Astrocyte (in vitro differentiated cells and primary cell): Measurements from ENCODE around the gene PTPRK. TPM values are rescaled to one million over a fixed set of nuclear protein-coding genes. Genes with fewer than 3 reads are reported as not detected.

Source experiments
- DNase-seq: peaks from one replicate; pipeline ENCODE4 v3.0.0-alpha.2; 2010; ENCODE audit warnings: low read depth
- FAIRE-seq: peaks from 2 replicates; lab custom pipeline; 2011; peaks lifted over from hg19 to GRCh38; lab: Jason Lieb, UNC
- H2AFZ ChIP-seq: 2 replicates; pipeline ENCODE4 v1.6.0; 2012; ENCODE audit warnings: low read depth, low read length, inconsistent platforms
- H3K27ac ChIP-seq: 2 replicates; pipeline ENCODE4 v1.5.1; 2011; ENCODE audit warnings: low read depth, low read length, inconsistent platforms
- H3K27me3 ChIP-seq: 2 replicates; pipeline ENCODE4 v1.6.0; 2011; ENCODE audit warnings: low read length, inconsistent platforms; ENCODE audit not compliant: insufficient read depth
- H3K36me3 ChIP-seq: 2 replicates; pipeline ENCODE4 v1.5.1; 2011; ENCODE audit warnings: low read length, inconsistent platforms; ENCODE audit not compliant: insufficient read depth
- H3K4me1 ChIP-seq: 2 replicates; pipeline ENCODE4 v1.5.1; 2011; ENCODE audit warnings: low read length, inconsistent platforms; ENCODE audit not compliant: insufficient read depth
- H3K4me2 ChIP-seq: 2 replicates; pipeline ENCODE4 v1.6.0; 2012; ENCODE audit warnings: low read length, inconsistent platforms
- H3K4me3 ChIP-seq: 2 replicates; pipeline ENCODE4 v1.5.1; 2011; ENCODE audit warnings: low read depth, mild to moderate bottlenecking, low read length, inconsistent platforms; ENCODE audit not compliant: insufficient read depth
- H3K79me2 ChIP-seq: 2 replicates; pipeline ENCODE4 v1.6.0; 2012; ENCODE audit warnings: mild to moderate bottlenecking, low read length, inconsistent platforms; ENCODE audit not compliant: insufficient read depth
- H3K9ac ChIP-seq: 2 replicates; pipeline ENCODE4 v1.6.0; 2012; ENCODE audit warnings: mild to moderate bottlenecking, low read length, inconsistent platforms
- H3K9me3 ChIP-seq: 2 replicates; pipeline ENCODE4 v1.5.1; 2012; ENCODE audit warnings: low read depth, mild to moderate bottlenecking, low read length, inconsistent platforms; ENCODE audit not compliant: insufficient read depth
- H4K20me1 ChIP-seq: 2 replicates; pipeline ENCODE4 v1.6.0; 2012; ENCODE audit warnings: low read length, inconsistent platforms; ENCODE audit not compliant: insufficient read depth
- H3K27ac Mint-ChIP-seq: one replicate; pipeline ENCODE4 v1.8.0; 2021; ENCODE audit warnings: mild to moderate bottlenecking, mixed read lengths; ENCODE audit not compliant: unreplicated experiment
- H3K27me3 Mint-ChIP-seq: one replicate; pipeline ENCODE4 v1.8.0; 2021; ENCODE audit warnings: low read depth, mixed read lengths; ENCODE audit not compliant: unreplicated experiment
- H3K36me3 Mint-ChIP-seq: one replicate; pipeline ENCODE4 v1.8.0; 2021; ENCODE audit warnings: low read depth, mixed read lengths; ENCODE audit not compliant: unreplicated experiment
- H3K4me1 Mint-ChIP-seq: one replicate; pipeline ENCODE4 v1.8.0; 2021; ENCODE audit warnings: low read depth, mixed read lengths; ENCODE audit not compliant: unreplicated experiment
- H3K4me3 Mint-ChIP-seq: one replicate; pipeline ENCODE4 v1.8.0; 2021; ENCODE audit warnings: mild to moderate bottlenecking, moderate library complexity, mixed read lengths; ENCODE audit not compliant: unreplicated experiment
- H3K9me3 Mint-ChIP-seq: one replicate; pipeline ENCODE4 v1.8.0; 2021; ENCODE audit warnings: mild to moderate bottlenecking, mixed read lengths; ENCODE audit not compliant: unreplicated experiment
- EZH2 ChIP-seq: IDR thresholded peaks from 2 replicates; pipeline ENCODE4 v1.6.1; 2012; ENCODE audit warnings: mild to moderate bottlenecking, low read length, inconsistent platforms; ENCODE audit not compliant: insufficient read depth
- total RNA-seq: library from RNA; stranded (reverse); gene quantifications from 2 replicates; pipeline ENCODE4 v1.2.1, GENCODE V29; 2021
- TF ChIP-seq, protein P1 (sequence below): IDR thresholded peaks from 2 replicates; pipeline ENCODE4 v1.5.1; 2011; ENCODE audit warnings: low read depth, mild to moderate bottlenecking, inconsistent platforms, low read length, moderate library complexity; ENCODE audit not compliant: insufficient read depth

The PTPRK gene
- total RNA-seq, 1 donor from 2014 or later: 159 TPM

DNA sequence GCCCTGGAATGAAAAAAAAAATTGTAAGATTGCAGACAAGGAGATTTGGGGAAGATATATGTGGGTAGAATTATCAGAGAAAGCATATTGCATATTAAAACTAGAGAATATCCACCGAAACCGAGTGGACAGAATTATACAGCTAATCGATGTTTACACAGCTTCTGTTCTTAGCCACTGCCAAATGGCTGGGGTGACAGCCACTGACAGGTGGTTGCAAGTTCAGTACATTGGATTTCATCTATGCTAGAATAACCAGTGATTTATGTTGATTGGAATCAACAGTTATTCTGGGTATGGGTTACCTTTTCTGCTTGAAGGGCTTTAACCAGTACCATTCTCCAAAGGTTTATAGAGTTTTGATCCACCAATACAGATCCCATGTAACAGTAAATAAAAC, 571.1 kb downstream of the PTPRK start:
- no peaks in the 10 kb centered on the region for H4K20me1 ChIP-seq
- no peaks in the 10 kb centered on the region for H3K4me1 Mint-ChIP-seq
- TF ChIP-seq, protein P1, sequence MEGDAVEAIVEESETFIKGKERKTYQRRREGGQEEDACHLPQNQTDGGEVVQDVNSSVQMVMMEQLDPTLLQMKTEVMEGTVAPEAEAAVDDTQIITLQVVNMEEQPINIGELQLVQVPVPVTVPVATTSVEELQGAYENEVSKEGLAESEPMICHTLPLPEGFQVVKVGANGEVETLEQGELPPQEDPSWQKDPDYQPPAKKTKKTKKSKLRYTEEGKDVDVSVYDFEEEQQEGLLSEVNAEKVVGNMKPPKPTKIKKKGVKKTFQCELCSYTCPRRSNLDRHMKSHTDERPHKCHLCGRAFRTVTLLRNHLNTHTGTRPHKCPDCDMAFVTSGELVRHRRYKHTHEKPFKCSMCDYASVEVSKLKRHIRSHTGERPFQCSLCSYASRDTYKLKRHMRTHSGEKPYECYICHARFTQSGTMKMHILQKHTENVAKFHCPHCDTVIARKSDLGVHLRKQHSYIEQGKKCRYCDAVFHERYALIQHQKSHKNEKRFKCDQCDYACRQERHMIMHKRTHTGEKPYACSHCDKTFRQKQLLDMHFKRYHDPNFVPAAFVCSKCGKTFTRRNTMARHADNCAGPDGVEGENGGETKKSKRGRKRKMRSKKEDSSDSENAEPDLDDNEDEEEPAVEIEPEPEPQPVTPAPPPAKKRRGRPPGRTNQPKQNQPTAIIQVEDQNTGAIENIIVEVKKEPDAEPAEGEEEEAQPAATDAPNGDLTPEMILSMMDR: no peak
- no peak for TF ChIP-seq EZH2
- H3K9me3 Mint-ChIP-seq: peaks cover 14% of the 10 kb centered on the region
- no peak overlapping the region for H3K4me3 ChIP-seq
- H3K27me3 Mint-ChIP-seq: peaks cover 12% of the 10 kb centered on the region
- no peak overlapping the region for H3K4me2 ChIP-seq
- H3K27ac ChIP-seq: no peak overlapping the region
- H2AFZ ChIP-seq: no peak overlapping the region
- no peaks in the 10 kb centered on the region for H3K9me3 ChIP-seq
- FAIRE-seq (no peak), DNase-seq (no peak)
- H3K4me3 Mint-ChIP-seq: no peak overlapping the region
- H3K9ac ChIP-seq: no peak overlapping the region
- no peaks in the 10 kb centered on the region for H3K79me2 ChIP-seq
- no peaks in the 10 kb centered on the region for H3K4me1 ChIP-seq
- no peaks in the 10 kb centered on the region for H3K36me3 Mint-ChIP-seq
- no peaks in the 10 kb centered on the region for H3K27me3 ChIP-seq
- no peaks in the 10 kb centered on the region for H3K36me3 ChIP-seq
- no peak overlapping the region for H3K27ac Mint-ChIP-seq

GRCh38 chr6:127946388-127946787, 574.0 kb downstream of the PTPRK start:
- DNase-seq: no peak
- TF ChIP-seq EZH2: no peak
- TF ChIP-seq, protein P1: no peak
- H3K9me3 ChIP-seq: no peaks in the 10 kb centered on the region
- no peaks in the 10 kb centered on the region for H3K4me1 ChIP-seq
- H3K4me3 ChIP-seq: no peak overlapping the region
- H3K4me1 Mint-ChIP-seq: no peaks in the 10 kb centered on the region
- H3K27me3 ChIP-seq: no peaks in the 10 kb centered on the region
- peaks cover 14% of the 10 kb centered on the region for H3K9me3 Mint-ChIP-seq
- H2AFZ ChIP-seq: no peak overlapping the region
- no peak overlapping the region for H3K4me3 Mint-ChIP-seq
- peaks cover 12% of the 10 kb centered on the region for H3K27me3 Mint-ChIP-seq
- no peak overlapping the region for H3K9ac ChIP-seq
- H3K36me3 Mint-ChIP-seq: no peaks in the 10 kb centered on the region
- no peak overlapping the region for H3K27ac Mint-ChIP-seq
- H3K4me2 ChIP-seq: no peak overlapping the region
- no peak for FAIRE-seq
- no peaks in the 10 kb centered on the region for H3K36me3 ChIP-seq
- H3K27ac ChIP-seq: no peak overlapping the region
- no peaks in the 10 kb centered on the region for H3K79me2 ChIP-seq
- H4K20me1 ChIP-seq: no peaks in the 10 kb centered on the region

DNA sequence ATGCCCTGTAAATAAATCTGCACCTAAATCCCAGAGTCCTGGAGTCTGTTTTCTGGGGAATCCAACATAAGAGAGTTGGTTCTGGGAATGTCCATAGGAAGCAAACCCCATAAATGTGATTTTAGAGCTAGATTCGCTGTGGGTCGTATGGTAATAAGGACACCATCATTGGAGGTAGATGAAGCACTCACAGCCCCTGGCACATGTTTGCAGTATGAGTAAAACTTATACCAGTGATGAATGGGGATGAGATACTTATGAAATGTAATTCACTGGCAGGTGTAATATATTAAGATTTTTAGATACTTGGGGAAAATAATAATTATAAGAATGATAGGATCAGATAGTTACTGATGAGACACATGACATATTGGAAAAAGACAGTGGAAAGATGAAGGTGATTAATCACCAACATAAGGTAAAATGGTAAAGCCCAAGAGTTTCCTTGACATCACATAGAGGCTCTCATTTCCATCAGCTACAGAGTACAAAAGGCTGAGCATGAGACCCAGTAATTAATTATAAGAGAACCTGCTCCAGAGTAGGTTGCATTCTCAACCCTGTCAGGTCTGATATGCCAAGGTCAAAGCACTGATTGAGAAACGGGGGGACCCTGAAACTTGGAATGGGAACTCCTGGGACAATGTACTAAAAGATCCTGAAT, 574.8 kb downstream of the PTPRK start:
- Mint-ChIP-seq H3K27me3 (peaks cover 5% of the 10 kb centered on the region), H3K36me3 (no peaks in the 10 kb centered on the region), H3K27ac (no peak overlapping the region), H3K4me3 (no peak overlapping the region), H3K9me3 (peaks cover 14% of the 10 kb centered on the region), H3K4me1 (no peaks in the 10 kb centered on the region)
- no peak overlapping the region for H2AFZ ChIP-seq
- H4K20me1 ChIP-seq: no peaks in the 10 kb centered on the region
- H3K36me3 ChIP-seq: no peaks in the 10 kb centered on the region
- no peak for FAIRE-seq
- no peaks in the 10 kb centered on the region for H3K27me3 ChIP-seq
- H3K4me1 ChIP-seq: no peaks in the 10 kb centered on the region
- H3K9ac ChIP-seq: no peak overlapping the region
- no peak for DNase-seq
- no peak overlapping the region for H3K4me2 ChIP-seq
- H3K79me2 ChIP-seq: no peaks in the 10 kb centered on the region
- TF ChIP-seq EZH2: no peak
- TF ChIP-seq, protein P1: no peak
- no peak overlapping the region for H3K4me3 ChIP-seq
- H3K9me3 ChIP-seq: no peaks in the 10 kb centered on the region
- no peak overlapping the region for H3K27ac ChIP-seq
